Neural crest cell (in vitro differentiated cells): ENCODE data around the gene KCTD6. TPM values are rescaled to one million over a fixed set of nuclear protein-coding genes. Genes with fewer than 3 reads are reported as not detected.
A peak's percentile ranks its signal among the peaks of the same experiment; 100 is the strongest.

Experiments
- DNase-seq: peaks from one replicate; pipeline ENCODE4 v3.0.0; 2021; ENCODE audit warnings: low read depth, mixed read lengths, low spot score
- H3K27ac Mint-ChIP-seq: one replicate; pipeline ENCODE4 v1.8.0; 2021; ENCODE audit warnings: mild to moderate bottlenecking, mixed read lengths; ENCODE audit not compliant: unreplicated experiment
- H3K27me3 Mint-ChIP-seq: 2 replicates; pipeline ENCODE4 v1.8.0; 2021; ENCODE audit warnings: low read depth, mild to moderate bottlenecking, mixed read lengths
- H3K36me3 Mint-ChIP-seq: 2 replicates; pipeline ENCODE4 v1.8.0; 2021; ENCODE audit warnings: low read depth, mild to moderate bottlenecking, mixed read lengths
- H3K4me1 Mint-ChIP-seq: 2 replicates; pipeline ENCODE4 v1.8.0; 2021; ENCODE audit warnings: mixed read lengths
- H3K4me3 Mint-ChIP-seq: one replicate; pipeline ENCODE4 v1.8.0; 2021; ENCODE audit warnings: mild to moderate bottlenecking, mixed read lengths
- H3K9me3 Mint-ChIP-seq: 2 replicates; pipeline ENCODE4 v1.8.0; 2021; ENCODE audit warnings: mixed read lengths
- total RNA-seq: library from RNA; stranded (reverse); gene quantifications from 2 replicates; pipeline ENCODE4 v1.2.1, GENCODE V29; 2021
- TF ChIP-seq, protein P1 (sequence below): fragments of 200-600 bp; sonication (generic); conservative IDR thresholded peaks from 2 replicates; pipeline ENCODE4 v1.5.0; 2021; ENCODE audit warnings: antibody characterized with exemption, mild to moderate bottlenecking

Gene KCTD6
- total RNA-seq, 1 donor from 2014 or later, result 13.5 TPM

DNA sequence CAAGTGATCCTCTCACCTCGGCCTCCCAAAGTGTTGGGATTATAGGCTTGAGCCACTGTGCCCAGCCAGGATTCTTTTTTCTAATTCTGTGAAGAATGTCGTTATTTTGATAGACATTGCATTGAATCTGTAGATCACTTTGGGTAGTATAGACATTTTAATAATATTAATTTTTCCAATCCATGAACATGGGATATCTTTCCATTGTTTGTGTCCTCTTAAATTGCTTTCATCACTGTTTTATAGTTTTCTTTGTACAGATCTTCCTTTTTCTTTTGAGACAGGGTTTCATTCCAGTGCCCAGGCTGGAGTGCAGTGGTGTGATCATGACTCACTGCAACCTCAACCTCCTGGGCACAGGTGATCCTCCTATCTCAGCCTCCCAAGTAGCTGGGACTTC, 11.6 kb upstream of the KCTD6 start:
- peaks cover under 1% of the 10 kb centered on the region for H3K4me1 Mint-ChIP-seq
- no peak overlapping the region for H3K27ac Mint-ChIP-seq
- H3K9me3 Mint-ChIP-seq, result peaks cover 4% of the 10 kb centered on the region
- no peak overlapping the region for H3K4me3 Mint-ChIP-seq
- TF ChIP-seq, protein P1, sequence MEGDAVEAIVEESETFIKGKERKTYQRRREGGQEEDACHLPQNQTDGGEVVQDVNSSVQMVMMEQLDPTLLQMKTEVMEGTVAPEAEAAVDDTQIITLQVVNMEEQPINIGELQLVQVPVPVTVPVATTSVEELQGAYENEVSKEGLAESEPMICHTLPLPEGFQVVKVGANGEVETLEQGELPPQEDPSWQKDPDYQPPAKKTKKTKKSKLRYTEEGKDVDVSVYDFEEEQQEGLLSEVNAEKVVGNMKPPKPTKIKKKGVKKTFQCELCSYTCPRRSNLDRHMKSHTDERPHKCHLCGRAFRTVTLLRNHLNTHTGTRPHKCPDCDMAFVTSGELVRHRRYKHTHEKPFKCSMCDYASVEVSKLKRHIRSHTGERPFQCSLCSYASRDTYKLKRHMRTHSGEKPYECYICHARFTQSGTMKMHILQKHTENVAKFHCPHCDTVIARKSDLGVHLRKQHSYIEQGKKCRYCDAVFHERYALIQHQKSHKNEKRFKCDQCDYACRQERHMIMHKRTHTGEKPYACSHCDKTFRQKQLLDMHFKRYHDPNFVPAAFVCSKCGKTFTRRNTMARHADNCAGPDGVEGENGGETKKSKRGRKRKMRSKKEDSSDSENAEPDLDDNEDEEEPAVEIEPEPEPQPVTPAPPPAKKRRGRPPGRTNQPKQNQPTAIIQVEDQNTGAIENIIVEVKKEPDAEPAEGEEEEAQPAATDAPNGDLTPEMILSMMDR, result no peak
- no peaks in the 10 kb centered on the region for H3K27me3 Mint-ChIP-seq
- no peak for DNase-seq
- no peaks in the 10 kb centered on the region for H3K36me3 Mint-ChIP-seq

DNA sequence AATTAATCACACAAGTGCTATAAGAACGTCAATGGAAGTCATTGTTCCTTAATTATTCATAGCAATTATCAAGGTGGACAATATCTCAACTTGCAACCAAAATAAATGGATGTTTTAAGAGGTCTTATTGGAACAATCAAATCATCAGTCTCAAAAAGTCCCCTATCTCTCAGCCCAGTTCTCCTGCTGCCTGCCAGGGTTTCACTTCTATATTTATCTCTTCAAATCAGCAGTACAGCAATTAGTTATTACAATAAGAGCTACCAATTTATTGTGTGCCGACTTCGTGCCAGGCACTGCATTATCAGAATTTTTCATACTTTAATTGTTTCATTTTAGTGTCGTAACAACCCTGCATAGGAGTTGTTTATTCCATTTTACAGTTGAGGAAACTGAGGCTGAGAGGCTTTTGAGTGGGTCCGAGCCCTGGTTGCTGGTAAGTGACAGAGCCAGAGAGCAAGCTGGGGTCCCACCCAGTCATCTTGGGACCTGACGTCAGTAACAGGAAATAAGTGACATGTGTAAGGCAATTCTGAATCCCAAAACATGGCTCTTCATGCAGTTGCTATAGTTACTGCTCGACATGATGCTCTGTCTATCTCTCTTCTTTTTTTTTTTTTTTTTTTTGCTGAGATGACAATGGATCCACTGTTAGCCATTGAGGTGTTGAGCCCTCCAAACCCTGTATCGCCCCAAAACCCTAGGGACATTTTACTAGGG, 8.8 kb upstream of the KCTD6 start:
- TF ChIP-seq, protein P1, result no peak
- no peak for DNase-seq
- Mint-ChIP-seq H3K9me3 (peaks cover 4% of the 10 kb centered on the region), H3K4me1 (no peaks in the 10 kb centered on the region), H3K36me3 (no peaks in the 10 kb centered on the region), H3K4me3 (no peak overlapping the region), H3K27ac (no peak overlapping the region), H3K27me3 (peaks cover 18% of the 10 kb centered on the region)

DNA sequence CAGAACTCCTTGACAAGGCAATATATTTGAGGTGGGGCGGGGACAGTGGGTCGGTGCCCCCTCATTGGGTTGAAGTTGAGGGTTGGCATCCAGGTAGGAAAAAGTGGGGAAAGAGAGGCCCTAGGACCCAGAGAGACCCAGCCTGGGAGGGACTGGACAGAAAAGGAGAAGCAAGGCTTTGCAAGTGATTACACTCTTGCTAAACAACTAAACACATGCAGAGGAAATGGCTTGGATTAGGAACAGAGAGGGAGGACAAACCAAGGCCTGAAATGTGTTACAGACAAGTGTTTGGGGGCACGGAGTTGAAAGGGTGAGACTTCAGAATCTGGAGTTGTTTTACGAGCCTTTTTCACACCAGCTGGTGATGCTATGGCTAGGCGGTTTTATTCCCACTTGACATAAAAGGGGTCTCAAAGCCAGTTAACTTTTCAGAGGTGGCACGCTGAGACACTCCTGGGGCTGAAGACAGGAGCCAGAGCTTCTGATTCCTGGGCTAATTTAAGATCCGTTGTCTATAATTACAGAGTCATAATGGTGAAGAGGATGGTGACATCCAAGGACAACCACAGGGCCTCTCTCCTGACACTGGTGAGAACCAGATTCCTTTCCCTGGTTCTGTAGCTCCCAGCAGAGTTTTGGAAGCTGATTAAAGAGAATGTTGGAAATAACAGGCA, 7.7 kb upstream of the KCTD6 start:
- TF ChIP-seq, protein P1, result no peak
- H3K27me3 Mint-ChIP-seq, result peaks cover 25% of the 10 kb centered on the region
- H3K27ac Mint-ChIP-seq, result peak overlapping the region; percentile 17
- H3K36me3 Mint-ChIP-seq, result no peaks in the 10 kb centered on the region
- H3K4me3 Mint-ChIP-seq, result no peak overlapping the region
- H3K4me1 Mint-ChIP-seq, result no peaks in the 10 kb centered on the region
- DNase-seq, result no peak
- H3K9me3 Mint-ChIP-seq, result peaks cover 4% of the 10 kb centered on the region

DNA sequence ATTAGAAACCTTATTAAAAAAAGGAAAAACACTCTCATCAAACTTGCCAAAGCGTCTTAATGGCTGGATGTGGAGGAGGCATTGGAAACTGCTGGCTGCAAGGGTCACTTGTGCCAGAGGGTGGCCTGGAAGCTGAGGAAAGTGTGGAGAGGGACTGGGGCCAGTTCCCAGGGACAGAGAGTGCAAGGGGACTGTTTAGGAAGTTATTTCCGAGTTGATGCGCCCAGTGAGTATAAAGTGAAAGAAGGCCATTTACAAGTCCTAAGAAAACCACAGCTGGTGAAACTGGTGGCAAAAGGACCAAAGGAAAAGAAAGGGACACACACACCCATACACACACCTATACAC, 7.2 kb upstream of the KCTD6 start:
- Mint-ChIP-seq H3K27me3 (peaks cover 25% of the 10 kb centered on the region), H3K9me3 (peaks cover under 1% of the 10 kb centered on the region), H3K4me3 (no peak overlapping the region), H3K27ac (peak overlapping the region; percentile 24), H3K36me3 (no peaks in the 10 kb centered on the region), H3K4me1 (no peaks in the 10 kb centered on the region)
- DNase-seq, result no peak
- TF ChIP-seq, protein P1, result no peak

DNA sequence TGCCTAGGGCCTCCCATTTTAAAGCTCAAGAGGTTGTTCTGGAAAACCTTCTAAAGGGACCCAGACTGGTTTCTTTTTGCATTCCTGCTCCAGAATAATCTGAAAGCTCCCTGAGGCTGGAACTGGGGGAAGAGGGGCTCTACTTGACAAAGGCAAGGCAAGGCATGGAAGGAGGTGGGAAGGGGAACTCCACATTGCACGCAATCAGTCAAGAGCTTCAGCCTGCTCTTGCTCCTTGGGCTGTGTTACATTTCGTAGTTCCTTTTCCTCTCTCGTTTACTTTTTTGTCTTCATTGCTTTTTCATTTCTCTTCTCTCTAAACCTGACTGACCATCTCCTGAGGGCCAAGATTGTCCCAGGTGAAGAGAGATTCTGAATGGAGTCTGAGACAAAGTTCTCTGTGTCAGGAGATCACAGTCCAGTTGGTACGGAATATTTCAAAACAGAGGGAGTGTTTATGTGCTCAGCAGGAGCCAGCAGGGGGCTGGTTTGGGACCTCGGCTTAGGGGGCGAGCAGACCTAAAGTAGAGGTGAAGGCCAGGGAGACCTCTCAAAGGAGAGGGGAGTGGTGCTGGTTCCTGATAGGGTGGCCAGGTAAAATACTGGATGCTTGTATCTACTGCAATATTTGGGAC, 6.0 kb upstream of the KCTD6 start:
- H3K36me3 Mint-ChIP-seq, result no peaks in the 10 kb centered on the region
- no peak overlapping the region for H3K27ac Mint-ChIP-seq
- H3K27me3 Mint-ChIP-seq, result peaks cover 25% of the 10 kb centered on the region
- TF ChIP-seq, protein P1, result no peak
- H3K4me3 Mint-ChIP-seq, result no peak overlapping the region
- DNase-seq, result no peak
- H3K9me3 Mint-ChIP-seq, result no peaks in the 10 kb centered on the region
- no peaks in the 10 kb centered on the region for H3K4me1 Mint-ChIP-seq
